HEK293 (cell line): Measurements from ENCODE around the gene BHLHE41.
A peak's percentile ranks its signal among the peaks of the same experiment; 100 is the strongest.

Experiments used
- BCL11B ChIP-seq: fragments of 450-650 bp; formaldehyde crosslinking; IDR thresholded peaks from 2 replicates; pipeline ENCODE4 v1.5.1; 2016; ENCODE audit warnings: low read depth, missing biosample characterization, missing genetic modification characterization
- CTCF ChIP-seq: fragments of 450-650 bp; formaldehyde crosslinking; IDR thresholded peaks from 2 replicates; pipeline ENCODE4 v1.5.1; 2016; ENCODE audit warnings: missing biosample characterization, missing genetic modification characterization
- KLF1 ChIP-seq: fragments of 450-650 bp; formaldehyde crosslinking; IDR thresholded peaks from 2 replicates; pipeline ENCODE4 v1.5.1; 2016; ENCODE audit warnings: missing biosample characterization, missing genetic modification characterization
- MYNN ChIP-seq: fragments of 450-650 bp; formaldehyde crosslinking; IDR thresholded peaks from 2 replicates; pipeline ENCODE4 v1.5.1; 2016; ENCODE audit warnings: missing biosample characterization, missing genetic modification characterization, borderline replicate concordance
- PATZ1 ChIP-seq: fragments of 450-650 bp; formaldehyde crosslinking; IDR thresholded peaks from 2 replicates; pipeline ENCODE4 v1.5.1; 2016; ENCODE audit warnings: missing biosample characterization, missing genetic modification characterization
- PRDM10 ChIP-seq: fragments of 450-650 bp; formaldehyde crosslinking; IDR thresholded peaks from 2 replicates; pipeline ENCODE4 v1.5.1; 2016; ENCODE audit warnings: missing biosample characterization, missing genetic modification characterization
- TRIM28 ChIP-seq: IDR thresholded peaks from 2 replicates; pipeline ENCODE4 v1.6.1; 2011; ENCODE audit warnings: low read length, control low read depth, borderline replicate concordance
- ZIC2 ChIP-seq: fragments of 450-650 bp; formaldehyde crosslinking; IDR thresholded peaks from 2 replicates; pipeline ENCODE4 v1.5.1; 2016; ENCODE audit warnings: missing biosample characterization, missing genetic modification characterization
- ZNF157 ChIP-seq: fragments of 450-650 bp; formaldehyde crosslinking; IDR thresholded peaks from 2 replicates; pipeline ENCODE4 v1.5.1; 2016; ENCODE audit warnings: missing biosample characterization, missing genetic modification characterization
- ZNF23 ChIP-seq: fragments of 450-650 bp; formaldehyde crosslinking; IDR thresholded peaks from 2 replicates; pipeline ENCODE4 v1.5.1; 2016; ENCODE audit warnings: missing biosample characterization, missing genetic modification characterization, borderline replicate concordance
- ZNF24 ChIP-seq: fragments of 450-650 bp; formaldehyde crosslinking; IDR thresholded peaks from 2 replicates; pipeline ENCODE4 v1.5.1; 2016; ENCODE audit warnings: missing biosample characterization, missing genetic modification characterization
- ZNF324 ChIP-seq: fragments of 450-650 bp; formaldehyde crosslinking; IDR thresholded peaks from 2 replicates; pipeline ENCODE4 v1.5.1; 2016; ENCODE audit warnings: missing biosample characterization, missing genetic modification characterization
- ZNF350 ChIP-seq: fragments of 450-650 bp; formaldehyde crosslinking; IDR thresholded peaks from 2 replicates; pipeline ENCODE4 v1.5.0; 2017; ENCODE audit warnings: missing biosample characterization, mild to moderate bottlenecking, missing genetic modification characterization
- ZNF398 ChIP-seq: fragments of 450-650 bp; formaldehyde crosslinking; IDR thresholded peaks from 2 replicates; pipeline ENCODE4 v1.5.1; 2017; ENCODE audit warnings: missing biosample characterization, missing genetic modification characterization
- ZNF473 ChIP-seq: fragments of 450-650 bp; formaldehyde crosslinking; IDR thresholded peaks from 2 replicates; pipeline ENCODE4 v1.5.1; 2017; ENCODE audit warnings: missing biosample characterization, missing genetic modification characterization
- ZNF548 ChIP-seq: fragments of 450-650 bp; formaldehyde crosslinking; IDR thresholded peaks from 2 replicates; pipeline ENCODE4 v1.5.1; 2016; ENCODE audit warnings: missing biosample characterization, missing genetic modification characterization
- ZNF558 ChIP-seq: fragments of 450-650 bp; formaldehyde crosslinking; IDR thresholded peaks from 2 replicates; pipeline ENCODE4 v1.5.1; 2016; ENCODE audit warnings: missing biosample characterization, missing genetic modification characterization
- ZNF629 ChIP-seq: fragments of 450-650 bp; formaldehyde crosslinking; IDR thresholded peaks from 2 replicates; pipeline ENCODE4 v1.5.1; 2017; ENCODE audit warnings: missing biosample characterization, missing genetic modification characterization
- ZNF654 ChIP-seq: fragments of 450-650 bp; formaldehyde crosslinking; IDR thresholded peaks from 2 replicates; pipeline ENCODE4 v1.5.1; 2016; ENCODE audit warnings: low read depth, missing biosample characterization, missing genetic modification characterization
- ZNF660 ChIP-seq: fragments of 450-650 bp; IDR thresholded peaks from 2 replicates; pipeline ENCODE4 v1.5.1; 2018; ENCODE audit warnings: missing biosample characterization, mild to moderate bottlenecking, missing genetic modification characterization
- ZNF692 ChIP-seq: fragments of 450-650 bp; formaldehyde crosslinking; IDR thresholded peaks from 2 replicates; pipeline ENCODE4 v1.5.1; 2016; ENCODE audit warnings: missing biosample characterization, missing genetic modification characterization
- ZNF747 ChIP-seq: fragments of 450-650 bp; formaldehyde crosslinking; IDR thresholded peaks from 2 replicates; pipeline ENCODE4 v1.5.1; 2016; ENCODE audit warnings: missing biosample characterization, missing genetic modification characterization
- ZSCAN18 ChIP-seq: fragments of 450-650 bp; formaldehyde crosslinking; IDR thresholded peaks from 2 replicates; pipeline ENCODE4 v1.5.1; 2016; ENCODE audit warnings: missing biosample characterization, missing genetic modification characterization
- TF ChIP-seq, protein P1 (sequence below): fragments of 450-650 bp; formaldehyde crosslinking; IDR thresholded peaks from 2 replicates; pipeline ENCODE4 v1.5.1; 2017; ENCODE audit warnings: missing biosample characterization, missing genetic modification characterization
- TF ChIP-seq, protein P2 (sequence below): fragments of 450-650 bp; formaldehyde crosslinking; IDR thresholded peaks from 2 replicates; pipeline ENCODE4 v1.5.1; 2016; ENCODE audit warnings: missing biosample characterization, missing genetic modification characterization

BHLHE41 gene

GRCh38 chr12:26112703-26113147 lies 12.1 kb downstream of the BHLHE41 start (continued):
- TF ChIP-seq PRDM10 (tag by site-specific recombination): peak; percentile 65
- peak; percentile 51; the same call in 1 of the 2 replicates for TF ChIP-seq ZIC2
- TF ChIP-seq, protein P1, sequence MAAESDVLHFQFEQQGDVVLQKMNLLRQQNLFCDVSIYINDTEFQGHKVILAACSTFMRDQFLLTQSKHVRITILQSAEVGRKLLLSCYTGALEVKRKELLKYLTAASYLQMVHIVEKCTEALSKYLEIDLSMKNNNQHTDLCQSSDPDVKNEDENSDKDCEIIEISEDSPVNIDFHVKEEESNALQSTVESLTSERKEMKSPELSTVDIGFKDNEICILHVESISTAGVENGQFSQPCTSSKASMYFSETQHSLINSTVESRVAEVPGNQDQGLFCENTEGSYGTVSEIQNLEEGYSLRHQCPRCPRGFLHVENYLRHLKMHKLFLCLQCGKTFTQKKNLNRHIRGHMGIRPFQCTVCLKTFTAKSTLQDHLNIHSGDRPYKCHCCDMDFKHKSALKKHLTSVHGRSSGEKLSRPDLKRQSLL: no peak
- no peak for TF ChIP-seq ZNF23
- no peak for TF ChIP-seq ZSCAN18 (tag by site-specific recombination)
- peak; percentile 89 for TF ChIP-seq ZNF660 (tag by site-specific recombination)
- TF ChIP-seq ZNF654 (tag by site-specific recombination): no peak
- no peak for TF ChIP-seq KLF1 (tag by site-specific recombination)
- TF ChIP-seq ZNF324: 0 out of 2 replicates have a peak, but pooled peaks have one; percentile 48
- TF ChIP-seq ZNF473 (tag by site-specific recombination): no peak
- 0 out of 2 replicates have a peak, but pooled peaks have one; percentile 37 for TF ChIP-seq MYNN (tag by site-specific recombination)
- TF ChIP-seq, protein P2, sequence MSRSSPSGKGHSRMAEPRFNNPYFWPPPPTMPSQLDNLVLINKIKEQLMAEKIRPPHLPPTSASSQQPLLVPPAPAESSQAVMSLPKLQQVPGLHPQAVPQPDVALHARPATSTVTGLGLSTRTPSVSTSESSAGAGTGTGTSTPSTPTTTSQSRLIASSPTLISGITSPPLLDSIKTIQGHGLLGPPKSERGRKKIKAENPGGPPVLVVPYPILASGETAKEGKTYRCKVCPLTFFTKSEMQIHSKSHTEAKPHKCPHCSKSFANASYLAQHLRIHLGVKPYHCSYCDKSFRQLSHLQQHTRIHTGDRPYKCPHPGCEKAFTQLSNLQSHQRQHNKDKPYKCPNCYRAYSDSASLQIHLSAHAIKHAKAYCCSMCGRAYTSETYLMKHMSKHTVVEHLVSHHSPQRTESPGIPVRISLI (tag by site-specific recombination): peak; percentile 93; the same call in 1 of the 2 replicates
- TF ChIP-seq ZNF692: peak; percentile 83
- peak; percentile 61; the same call in 1 of the 2 replicates for TF ChIP-seq ZNF629 (tag by site-specific recombination)
- peak; percentile 63; the same call in 1 of the 2 replicates for TF ChIP-seq ZNF24
- TF ChIP-seq TRIM28: no peak
- 0 out of 2 replicates have a peak, but pooled peaks have one; percentile 37 for TF ChIP-seq PATZ1 (tag by site-specific recombination)
- no peak for TF ChIP-seq ZNF747 (tag by site-specific recombination)
- TF ChIP-seq ZNF157 (tag by site-specific recombination): no peak
- TF ChIP-seq ZNF398 (tag by site-specific recombination): no peak
- no peak for TF ChIP-seq CTCF (tag by site-specific recombination)
- peak; percentile 60; the same call in 1 of the 2 replicates for TF ChIP-seq ZNF558
- TF ChIP-seq ZNF350 (tag by site-specific recombination): no peak
- no peak for TF ChIP-seq ZNF548
- TF ChIP-seq BCL11B (tag by site-specific recombination): no peak
